Measurements from ENCODE around the gene MCAM. TPM values are rescaled to one million over a fixed set of nuclear protein-coding genes. Genes with fewer than 3 reads are reported as not detected.

MCAM gene
- total and polyA plus RNA-seq, 10 of the 15 experiments (the other 5 are each of a cell fraction or from before 2014, with no cell fraction given) = 3.1 to 19.7 (median 9.3) TPM

- Histone ChIP-seq H3K27ac (ENCODE audit: control insufficient read depth, insufficient read depth) (no peak overlapping the region), H3K27me3 (replicated peaks in 1 of 2; ENCODE audit: control insufficient read depth in 2 of 2, insufficient read depth in 2 of 2, low read length in 1 of 2) (peaks cover 9 to 10% of the 10 kb centered on the region in 2 experiments), H3K9me3 (replicated peaks; ENCODE audit: control insufficient read depth, insufficient read depth, low read length) (no peaks in the 10 kb centered on the region), H4K20me1 (ENCODE audit: control insufficient read depth, insufficient read depth) (no peaks in the 10 kb centered on the region), H3K36me3 (ENCODE audit: control insufficient read depth in 2 of 2, insufficient read depth in 2 of 2, low read length in 1 of 2) (no peaks in the 10 kb centered on the region), H3K4me3 (no peak overlapping the region), H3K4me2 (ENCODE audit: control insufficient read depth, insufficient read depth) (no peak overlapping the region), H3K9ac (ENCODE audit: control insufficient read depth, insufficient read depth, low read length) (no peak overlapping the region), H3K79me2 (ENCODE audit: control insufficient read depth, insufficient read depth, low read length) (peaks cover 13% of the 10 kb centered on the region), H2AFZ (ENCODE audit: control insufficient read depth, low read depth, low read length) (no peak overlapping the region), H3K4me1 (ENCODE audit: control insufficient read depth, insufficient read depth, low read length) (peaks cover 12% of the 10 kb centered on the region)
- SMC1A ChIA-PET (ENCODE audit: uncharacterized antibody, unreplicated experiment) = interaction anchor here (1.0 to 2.6 kb wide), 5 partner anchors 11 to 138 kb away, joined by 3 to 23 read pairs (median 8); partner anchors contain the start of gene MCAM
- in situ Hi-C loops (cut with MboI) (no loop called here), intact Hi-C loops (cut with micrococcal nuclease; ENCODE audit: unreplicated experiment) (loop anchor here (5.0 kb wide), 2 partner anchors 135 to 270 kb away; partner anchors contain the start of gene VPS11)
- FAIRE-seq (no peak), ATAC-seq (no peak), DNase-seq (ENCODE audit: low read depth, low spot score) (no peak)
- RAD21 ChIA-PET (ENCODE audit: unreplicated experiment) = interaction anchor here (1.2 to 2.6 kb wide), 3 partner anchors 13 to 138 kb away, joined by 3 to 24 read pairs (median 10); no protein-coding TSS in a partner anchor
- WGBS (ENCODE audit: insufficient coverage, insufficient replicate concordance, low lambda C conversion rate, missing lambda C conversion rate) = 78% methylated on average over 9 of the region's 9 CpGs
- CTCF ChIA-PET = interaction anchor here (0.9 to 3.7 kb wide), 14 partner anchors 10 to 274 kb away, joined by 3 to 88 read pairs (median 12); partner anchors contain the start of genes C2CD2L, CBL and NLRX1
- TF ChIP-seq PML (IDR thresholded peaks at IDR 0.05; ENCODE audit: low read length) (no peak), BCL11A (IDR thresholded peaks at IDR 0.05; ENCODE audit: low read depth, low read length) (no peak), SREBF2 (IDR thresholded peaks at IDR 0.05; ENCODE audit: low read length) (no peak), NFYA (IDR thresholded peaks at IDR 0.05; ENCODE audit: borderline replicate concordance, low read depth, low read length) (no peak)
- TF ChIP-seq, protein P1, sequence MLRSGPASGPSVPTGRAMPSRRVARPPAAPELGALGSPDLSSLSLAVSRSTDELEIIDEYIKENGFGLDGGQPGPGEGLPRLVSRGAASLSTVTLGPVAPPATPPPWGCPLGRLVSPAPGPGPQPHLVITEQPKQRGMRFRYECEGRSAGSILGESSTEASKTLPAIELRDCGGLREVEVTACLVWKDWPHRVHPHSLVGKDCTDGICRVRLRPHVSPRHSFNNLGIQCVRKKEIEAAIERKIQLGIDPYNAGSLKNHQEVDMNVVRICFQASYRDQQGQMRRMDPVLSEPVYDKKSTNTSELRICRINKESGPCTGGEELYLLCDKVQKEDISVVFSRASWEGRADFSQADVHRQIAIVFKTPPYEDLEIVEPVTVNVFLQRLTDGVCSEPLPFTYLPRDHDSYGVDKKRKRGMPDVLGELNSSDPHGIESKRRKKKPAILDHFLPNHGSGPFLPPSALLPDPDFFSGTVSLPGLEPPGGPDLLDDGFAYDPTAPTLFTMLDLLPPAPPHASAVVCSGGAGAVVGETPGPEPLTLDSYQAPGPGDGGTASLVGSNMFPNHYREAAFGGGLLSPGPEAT (IDR thresholded peaks at IDR 0.05; ENCODE audit: low read depth) = no peak
- TF ChIP-seq, protein P2, sequence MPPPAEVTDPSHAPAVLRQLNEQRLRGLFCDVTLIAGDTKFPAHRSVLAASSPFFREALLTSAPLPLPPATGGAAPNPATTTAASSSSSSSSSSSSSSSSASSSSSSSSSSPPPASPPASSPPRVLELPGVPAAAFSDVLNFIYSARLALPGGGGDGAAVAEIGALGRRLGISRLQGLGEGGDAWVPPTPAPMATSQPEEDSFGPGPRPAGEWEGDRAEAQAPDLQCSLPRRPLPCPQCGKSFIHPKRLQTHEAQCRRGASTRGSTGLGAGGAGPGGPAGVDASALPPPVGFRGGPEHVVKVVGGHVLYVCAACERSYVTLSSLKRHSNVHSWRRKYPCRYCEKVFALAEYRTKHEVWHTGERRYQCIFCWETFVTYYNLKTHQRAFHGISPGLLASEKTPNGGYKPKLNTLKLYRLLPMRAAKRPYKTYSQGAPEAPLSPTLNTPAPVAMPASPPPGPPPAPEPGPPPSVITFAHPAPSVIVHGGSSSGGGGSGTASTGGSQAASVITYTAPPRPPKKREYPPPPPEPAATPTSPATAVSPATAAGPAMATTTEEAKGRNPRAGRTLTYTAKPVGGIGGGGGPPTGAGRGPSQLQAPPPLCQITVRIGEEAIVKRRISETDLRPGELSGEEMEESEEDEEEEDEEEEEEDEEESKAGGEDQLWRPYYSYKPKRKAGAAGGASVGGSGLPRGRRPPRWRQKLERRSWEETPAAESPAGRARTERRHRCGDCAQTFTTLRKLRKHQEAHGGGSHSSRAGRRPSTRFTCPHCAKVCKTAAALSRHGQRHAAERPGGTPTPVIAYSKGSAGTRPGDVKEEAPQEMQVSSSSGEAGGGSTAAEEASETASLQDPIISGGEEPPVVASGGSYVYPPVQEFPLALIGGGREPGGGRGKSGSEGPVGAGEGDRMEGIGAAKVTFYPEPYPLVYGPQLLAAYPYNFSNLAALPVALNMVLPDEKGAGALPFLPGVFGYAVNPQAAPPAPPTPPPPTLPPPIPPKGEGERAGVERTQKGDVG (CRISPR knock-in tag; IDR thresholded peaks at IDR 0.05) = no peak
- no TSS peak for BruUV-seq (replicated peaks)
- POLR2A ChIA-PET = no interaction called here
Measured at GRCh38 chr11:119336744-119337469, 20.0 kb upstream of the MCAM start.

Measured in GM12878 (cell line).